ENCODE measurements around the gene PPP1R1C.

The PPP1R1C gene

DNA sequence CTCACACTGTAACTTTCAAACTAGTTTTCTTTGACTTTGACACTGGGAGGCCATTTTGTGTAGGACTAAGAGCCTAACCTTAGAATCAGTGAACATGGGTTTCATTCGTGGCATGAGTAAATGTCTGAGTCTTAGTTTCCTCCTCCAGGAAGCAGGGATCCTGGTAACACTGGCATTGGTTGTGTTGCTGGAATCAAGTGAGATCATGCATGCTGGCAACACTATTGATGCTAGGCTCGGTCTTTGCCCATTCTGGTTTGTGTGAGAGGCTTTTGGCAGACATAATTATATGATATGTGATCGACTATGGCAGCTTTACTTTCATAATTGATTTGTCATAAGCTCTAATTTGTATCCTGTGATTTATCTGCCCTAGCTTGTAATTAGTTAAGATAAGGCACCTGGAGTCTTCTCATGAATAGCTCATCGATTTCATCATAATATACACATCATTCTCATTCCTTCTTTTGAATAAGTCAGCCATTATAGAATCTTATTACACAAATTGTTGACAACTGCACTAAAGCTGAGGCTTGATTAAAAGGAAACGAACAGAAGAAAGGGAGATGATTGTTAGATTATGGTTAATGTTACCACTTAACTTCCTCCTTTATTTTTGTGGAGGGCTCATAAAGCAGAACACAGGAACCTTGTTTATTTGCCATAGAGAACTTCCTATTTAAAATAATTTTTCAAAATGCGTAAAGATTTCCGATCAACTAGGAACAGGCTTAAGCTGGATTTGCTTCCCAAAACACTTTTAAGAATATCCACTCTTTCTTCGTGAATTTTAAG, 12.6 kb downstream of the PPP1R1C start:
- DNase-seq: no peak
- no peaks in the 10 kb centered on the region for H3K9me3 ChIP-seq (ENCODE audit: severe bottlenecking)
- no peak overlapping the region for H3K27ac ChIP-seq
- H3K4me3 ChIP-seq (ENCODE audit: low read depth, low read length): no peak overlapping the region
- H3K36me3 ChIP-seq: no peaks in the 10 kb centered on the region
- TF ChIP-seq, protein P1, sequence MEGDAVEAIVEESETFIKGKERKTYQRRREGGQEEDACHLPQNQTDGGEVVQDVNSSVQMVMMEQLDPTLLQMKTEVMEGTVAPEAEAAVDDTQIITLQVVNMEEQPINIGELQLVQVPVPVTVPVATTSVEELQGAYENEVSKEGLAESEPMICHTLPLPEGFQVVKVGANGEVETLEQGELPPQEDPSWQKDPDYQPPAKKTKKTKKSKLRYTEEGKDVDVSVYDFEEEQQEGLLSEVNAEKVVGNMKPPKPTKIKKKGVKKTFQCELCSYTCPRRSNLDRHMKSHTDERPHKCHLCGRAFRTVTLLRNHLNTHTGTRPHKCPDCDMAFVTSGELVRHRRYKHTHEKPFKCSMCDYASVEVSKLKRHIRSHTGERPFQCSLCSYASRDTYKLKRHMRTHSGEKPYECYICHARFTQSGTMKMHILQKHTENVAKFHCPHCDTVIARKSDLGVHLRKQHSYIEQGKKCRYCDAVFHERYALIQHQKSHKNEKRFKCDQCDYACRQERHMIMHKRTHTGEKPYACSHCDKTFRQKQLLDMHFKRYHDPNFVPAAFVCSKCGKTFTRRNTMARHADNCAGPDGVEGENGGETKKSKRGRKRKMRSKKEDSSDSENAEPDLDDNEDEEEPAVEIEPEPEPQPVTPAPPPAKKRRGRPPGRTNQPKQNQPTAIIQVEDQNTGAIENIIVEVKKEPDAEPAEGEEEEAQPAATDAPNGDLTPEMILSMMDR (IDR thresholded peaks at IDR 0.05; ENCODE audit: low read depth, low read length): no peak
- no peaks in the 10 kb centered on the region for H3K27me3 ChIP-seq (ENCODE audit: insufficient read depth, low read depth, severe bottlenecking)

DNA sequence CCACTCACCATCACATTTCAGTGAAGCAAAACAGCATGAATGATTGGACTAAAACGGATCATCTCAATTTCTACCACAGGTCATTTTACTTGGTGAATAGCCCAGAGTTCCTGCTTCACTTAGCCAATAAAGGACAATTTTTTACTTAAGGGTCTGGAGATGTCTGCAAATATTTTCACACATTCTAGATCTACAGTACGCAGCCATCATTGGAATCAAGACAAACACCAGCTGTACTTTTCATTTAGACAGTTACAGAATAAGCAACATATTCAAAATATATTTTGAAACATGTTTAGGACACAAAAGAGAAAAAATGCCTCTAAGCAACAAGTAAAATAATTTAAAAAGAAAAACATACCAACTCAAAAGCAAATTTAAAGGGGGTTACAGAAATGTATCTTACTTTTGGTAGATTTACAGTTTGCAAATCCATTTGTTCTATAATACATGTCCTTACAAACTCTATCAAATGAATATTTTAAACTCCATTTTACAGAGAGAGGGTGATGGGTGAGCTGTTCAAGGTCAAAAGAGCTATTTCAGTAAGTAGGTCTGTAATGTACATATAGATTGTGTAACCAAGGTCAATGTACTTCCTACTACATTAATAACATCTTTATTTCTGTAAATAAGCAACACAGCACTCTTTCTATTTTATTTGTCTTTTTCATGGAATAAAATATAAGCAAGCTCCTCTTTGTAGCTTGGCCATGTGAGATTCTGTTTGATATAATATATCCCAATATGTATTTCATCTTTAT, 13.4 kb downstream of the PPP1R1C start:
- no peaks in the 10 kb centered on the region for H3K36me3 ChIP-seq
- TF ChIP-seq, protein P1 (IDR thresholded peaks at IDR 0.05; ENCODE audit: low read depth, low read length): no peak
- no peak for DNase-seq
- H3K9me3 ChIP-seq (ENCODE audit: severe bottlenecking): no peaks in the 10 kb centered on the region
- no peak overlapping the region for H3K27ac ChIP-seq
- H3K4me3 ChIP-seq (ENCODE audit: low read depth, low read length): no peak overlapping the region
- H3K27me3 ChIP-seq (ENCODE audit: insufficient read depth, low read depth, severe bottlenecking): no peaks in the 10 kb centered on the region

DNA sequence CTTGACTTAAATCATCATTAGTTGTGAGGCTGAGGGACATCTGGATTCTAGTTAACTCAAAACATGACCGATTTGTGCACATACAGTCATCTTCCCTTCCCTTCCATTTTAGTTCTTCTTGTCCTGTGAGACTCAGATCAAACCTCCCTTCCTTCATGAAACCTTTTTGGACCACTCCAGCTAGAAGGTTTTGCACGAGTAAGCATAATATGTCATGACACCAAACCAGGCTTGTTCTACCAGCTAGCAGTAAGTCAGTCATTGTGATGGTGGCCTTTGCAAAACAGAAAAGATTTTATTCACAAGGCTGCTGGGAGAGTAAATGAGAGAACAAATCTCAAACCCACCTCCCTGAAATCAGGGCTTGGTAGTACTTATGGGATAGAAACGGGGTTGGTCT, 14.3 kb downstream of the PPP1R1C start:
- TF ChIP-seq, protein P1 (IDR thresholded peaks at IDR 0.05; ENCODE audit: low read depth, low read length): no peak
- no peak overlapping the region for H3K4me3 ChIP-seq (ENCODE audit: low read depth, low read length)
- H3K27ac ChIP-seq: no peak overlapping the region
- H3K36me3 ChIP-seq: no peaks in the 10 kb centered on the region
- H3K9me3 ChIP-seq (ENCODE audit: severe bottlenecking): no peaks in the 10 kb centered on the region
- H3K27me3 ChIP-seq (ENCODE audit: insufficient read depth, low read depth, severe bottlenecking): no peaks in the 10 kb centered on the region
- no peak for DNase-seq

DNA sequence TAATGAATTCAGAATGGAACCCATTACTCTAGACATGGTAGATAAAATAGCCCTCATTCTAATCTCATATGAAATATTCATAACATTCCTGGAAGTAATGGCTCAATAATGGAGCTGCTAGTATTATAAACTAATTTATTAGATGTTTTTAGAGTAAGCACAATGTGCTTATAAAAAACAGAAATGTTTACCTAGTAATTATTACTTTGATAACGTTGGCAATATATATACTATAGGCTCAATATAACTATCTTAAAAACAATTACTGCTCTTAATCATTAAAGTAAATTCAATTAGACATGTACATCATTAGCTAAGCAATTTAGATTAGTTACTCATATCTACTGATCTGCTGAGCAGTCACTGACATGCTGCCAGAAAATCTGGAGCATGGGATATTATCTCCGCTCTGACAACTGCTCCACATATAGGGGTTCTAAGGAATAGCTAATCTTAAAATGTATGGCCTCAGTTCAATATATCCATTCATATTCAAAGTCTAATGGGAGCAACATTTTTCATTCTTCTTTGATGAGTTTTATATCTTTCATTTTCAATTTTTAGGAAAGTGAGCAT, 19.4 kb downstream of the PPP1R1C start:
- no peaks in the 10 kb centered on the region for H3K36me3 ChIP-seq
- no peak overlapping the region for H3K27ac ChIP-seq
- no peak for DNase-seq
- H3K27me3 ChIP-seq (ENCODE audit: insufficient read depth, low read depth, severe bottlenecking): no peaks in the 10 kb centered on the region
- TF ChIP-seq, protein P1 (IDR thresholded peaks at IDR 0.05; ENCODE audit: low read depth, low read length): no peak
- H3K9me3 ChIP-seq (ENCODE audit: severe bottlenecking): no peaks in the 10 kb centered on the region
- no peak overlapping the region for H3K4me3 ChIP-seq (ENCODE audit: low read depth, low read length)

DNA sequence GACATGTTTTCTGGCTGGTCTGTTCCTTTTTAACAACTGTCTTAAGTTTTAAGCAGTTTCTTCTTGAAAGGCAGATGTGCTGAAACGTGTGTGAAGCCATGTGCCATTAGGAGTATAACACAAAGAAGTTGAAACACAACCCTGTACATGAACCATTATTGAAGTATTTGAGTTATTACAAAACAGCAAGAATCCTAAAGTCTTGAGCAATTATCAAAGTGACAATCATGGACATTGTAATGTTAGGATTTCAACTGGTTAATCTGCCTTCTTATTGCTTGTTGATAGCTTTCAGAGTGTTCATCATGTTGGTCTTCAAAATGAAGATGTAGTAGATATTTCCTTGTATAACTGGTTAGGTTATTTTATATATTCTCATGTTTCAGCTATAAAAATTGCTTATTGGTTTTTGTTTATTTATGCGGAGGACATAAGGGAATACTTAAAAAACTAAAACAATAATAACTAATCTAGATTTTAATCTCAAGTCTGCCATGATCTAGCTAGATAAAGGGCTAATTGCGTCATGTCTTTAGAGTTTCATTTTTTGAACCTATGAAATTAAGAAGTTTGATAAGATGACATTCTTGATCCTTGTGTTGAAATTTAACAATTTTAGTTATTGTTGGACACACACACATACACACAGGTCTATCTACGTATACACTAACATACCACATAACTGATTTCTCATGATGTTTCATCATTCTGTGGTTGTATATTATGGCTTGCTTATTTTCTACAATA, 21.1 kb downstream of the PPP1R1C start:
- Histone ChIP-seq H3K4me3 (ENCODE audit: low read depth, low read length) (no peak overlapping the region), H3K36me3 (no peaks in the 10 kb centered on the region), H3K27me3 (ENCODE audit: insufficient read depth, low read depth, severe bottlenecking) (no peaks in the 10 kb centered on the region), H3K27ac (no peak overlapping the region), H3K9me3 (ENCODE audit: severe bottlenecking) (no peaks in the 10 kb centered on the region)
- no peak for DNase-seq
- TF ChIP-seq, protein P1 (IDR thresholded peaks at IDR 0.05; ENCODE audit: low read depth, low read length): no peak

Measured in WERI-Rb-1 (cell line).